Astrocyte (in vitro differentiated cells and primary cell): ENCODE results near the gene ACAA1. TPM values are rescaled to one million over a fixed set of nuclear protein-coding genes. Genes with fewer than 3 reads are reported as not detected.

Experiments
- DNase-seq: peaks from one replicate; pipeline ENCODE4 v3.0.0-alpha.2; 2010; ENCODE audit warnings: low read depth
- FAIRE-seq: peaks from 2 replicates; lab custom pipeline; 2011; peaks lifted over from hg19 to GRCh38; lab: Jason Lieb, UNC
- H2AFZ ChIP-seq: 2 replicates; pipeline ENCODE4 v1.6.0; 2012; ENCODE audit warnings: low read depth, low read length, inconsistent platforms
- H3K27ac ChIP-seq: 2 replicates; pipeline ENCODE4 v1.5.1; 2011; ENCODE audit warnings: low read depth, low read length, inconsistent platforms
- H3K27me3 ChIP-seq: 2 replicates; pipeline ENCODE4 v1.6.0; 2011; ENCODE audit warnings: low read length, inconsistent platforms; ENCODE audit not compliant: insufficient read depth
- H3K36me3 ChIP-seq: 2 replicates; pipeline ENCODE4 v1.5.1; 2011; ENCODE audit warnings: low read length, inconsistent platforms; ENCODE audit not compliant: insufficient read depth
- H3K4me1 ChIP-seq: 2 replicates; pipeline ENCODE4 v1.5.1; 2011; ENCODE audit warnings: low read length, inconsistent platforms; ENCODE audit not compliant: insufficient read depth
- H3K4me2 ChIP-seq: 2 replicates; pipeline ENCODE4 v1.6.0; 2012; ENCODE audit warnings: low read length, inconsistent platforms
- H3K4me3 ChIP-seq: 2 replicates; pipeline ENCODE4 v1.5.1; 2011; ENCODE audit warnings: low read depth, mild to moderate bottlenecking, low read length, inconsistent platforms; ENCODE audit not compliant: insufficient read depth
- H3K79me2 ChIP-seq: 2 replicates; pipeline ENCODE4 v1.6.0; 2012; ENCODE audit warnings: mild to moderate bottlenecking, low read length, inconsistent platforms; ENCODE audit not compliant: insufficient read depth
- H3K9ac ChIP-seq: 2 replicates; pipeline ENCODE4 v1.6.0; 2012; ENCODE audit warnings: mild to moderate bottlenecking, low read length, inconsistent platforms
- H3K9me3 ChIP-seq: 2 replicates; pipeline ENCODE4 v1.5.1; 2012; ENCODE audit warnings: low read depth, mild to moderate bottlenecking, low read length, inconsistent platforms; ENCODE audit not compliant: insufficient read depth
- H4K20me1 ChIP-seq: 2 replicates; pipeline ENCODE4 v1.6.0; 2012; ENCODE audit warnings: low read length, inconsistent platforms; ENCODE audit not compliant: insufficient read depth
- H3K27ac Mint-ChIP-seq: one replicate; pipeline ENCODE4 v1.8.0; 2021; ENCODE audit warnings: mild to moderate bottlenecking, mixed read lengths; ENCODE audit not compliant: unreplicated experiment
- H3K27me3 Mint-ChIP-seq: one replicate; pipeline ENCODE4 v1.8.0; 2021; ENCODE audit warnings: low read depth, mixed read lengths; ENCODE audit not compliant: unreplicated experiment
- H3K36me3 Mint-ChIP-seq: one replicate; pipeline ENCODE4 v1.8.0; 2021; ENCODE audit warnings: low read depth, mixed read lengths; ENCODE audit not compliant: unreplicated experiment
- H3K4me1 Mint-ChIP-seq: one replicate; pipeline ENCODE4 v1.8.0; 2021; ENCODE audit warnings: low read depth, mixed read lengths; ENCODE audit not compliant: unreplicated experiment
- H3K4me3 Mint-ChIP-seq: one replicate; pipeline ENCODE4 v1.8.0; 2021; ENCODE audit warnings: mild to moderate bottlenecking, moderate library complexity, mixed read lengths; ENCODE audit not compliant: unreplicated experiment
- H3K9me3 Mint-ChIP-seq: one replicate; pipeline ENCODE4 v1.8.0; 2021; ENCODE audit warnings: mild to moderate bottlenecking, mixed read lengths; ENCODE audit not compliant: unreplicated experiment
- CTCF ChIP-seq: IDR thresholded peaks from 2 replicates; pipeline ENCODE4 v1.5.1; 2011; ENCODE audit warnings: low read depth, mild to moderate bottlenecking, inconsistent platforms, low read length, moderate library complexity; ENCODE audit not compliant: insufficient read depth
- EZH2 ChIP-seq: IDR thresholded peaks from 2 replicates; pipeline ENCODE4 v1.6.1; 2012; ENCODE audit warnings: mild to moderate bottlenecking, low read length, inconsistent platforms; ENCODE audit not compliant: insufficient read depth
- total RNA-seq: library from RNA; stranded (reverse); gene quantifications from 2 replicates; pipeline ENCODE4 v1.2.1, GENCODE V29; 2021

ACAA1 gene
- total RNA-seq, 1 donor from 2014 or later = 69.4 TPM

GRCh38 chr3:38085943-38086324 lies 51.0 kb downstream of the ACAA1 start:
- Histone ChIP-seq H3K79me2 (no peaks in the 10 kb centered on the region), H3K4me3 (no peak overlapping the region), H3K36me3 (no peaks in the 10 kb centered on the region), H3K9ac (no peak overlapping the region), H2AFZ (no peak overlapping the region), H4K20me1 (no peaks in the 10 kb centered on the region), H3K27ac (no peak overlapping the region), H3K27me3 (no peaks in the 10 kb centered on the region), H3K9me3 (peaks cover 6% of the 10 kb centered on the region), H3K4me2 (no peak overlapping the region), H3K4me1 (no peaks in the 10 kb centered on the region)
- DNase-seq (no peak), FAIRE-seq (no peak)
- TF ChIP-seq CTCF = no peak
- TF ChIP-seq EZH2 = no peak
- Mint-ChIP-seq H3K27ac (no peak overlapping the region), H3K4me1 (no peaks in the 10 kb centered on the region), H3K27me3 (peaks cover 13% of the 10 kb centered on the region), H3K4me3 (no peak overlapping the region), H3K9me3 (peaks cover 16% of the 10 kb centered on the region), H3K36me3 (no peaks in the 10 kb centered on the region)

- no peak overlapping the region for H2AFZ ChIP-seq
- Mint-ChIP-seq H3K36me3 (no peaks in the 10 kb centered on the region), H3K27me3 (peaks cover 14% of the 10 kb centered on the region), H3K4me1 (no peaks in the 10 kb centered on the region), H3K9me3 (peaks cover 18% of the 10 kb centered on the region), H3K4me3 (no peak overlapping the region), H3K27ac (no peak overlapping the region)
- H3K9me3 ChIP-seq = peaks cover 6% of the 10 kb centered on the region
- no peaks in the 10 kb centered on the region for H3K79me2 ChIP-seq
- no peak overlapping the region for H3K4me3 ChIP-seq
- no peaks in the 10 kb centered on the region for H4K20me1 ChIP-seq
- DNase-seq = no peak
- no peak overlapping the region for H3K27ac ChIP-seq
- H3K4me1 ChIP-seq = no peaks in the 10 kb centered on the region
- TF ChIP-seq CTCF (no peak), EZH2 (no peak)
- no peaks in the 10 kb centered on the region for H3K36me3 ChIP-seq
- no peak overlapping the region for H3K4me2 ChIP-seq
- FAIRE-seq = no peak
- no peaks in the 10 kb centered on the region for H3K27me3 ChIP-seq
- H3K9ac ChIP-seq = no peak overlapping the region
Measured at GRCh38 chr3:38085311-38085942, 51.5 kb downstream of the ACAA1 start.
